HS-5 (cell line): ENCODE results near the gene SNX30.
A peak's percentile ranks its signal among the peaks of the same experiment; 100 is the strongest.
"Not testable (repeated sequence)": the region's sequence is repeated elsewhere in the genome, so short reads cannot be mapped to it uniquely, and the experiment has no call there.

ENCODE experiments used
- DNase-seq: peaks from one replicate; pipeline ENCODE4 v3.0.0-alpha.2; 2012; ENCODE audit warnings: low read depth

Gene SNX30

DNA sequence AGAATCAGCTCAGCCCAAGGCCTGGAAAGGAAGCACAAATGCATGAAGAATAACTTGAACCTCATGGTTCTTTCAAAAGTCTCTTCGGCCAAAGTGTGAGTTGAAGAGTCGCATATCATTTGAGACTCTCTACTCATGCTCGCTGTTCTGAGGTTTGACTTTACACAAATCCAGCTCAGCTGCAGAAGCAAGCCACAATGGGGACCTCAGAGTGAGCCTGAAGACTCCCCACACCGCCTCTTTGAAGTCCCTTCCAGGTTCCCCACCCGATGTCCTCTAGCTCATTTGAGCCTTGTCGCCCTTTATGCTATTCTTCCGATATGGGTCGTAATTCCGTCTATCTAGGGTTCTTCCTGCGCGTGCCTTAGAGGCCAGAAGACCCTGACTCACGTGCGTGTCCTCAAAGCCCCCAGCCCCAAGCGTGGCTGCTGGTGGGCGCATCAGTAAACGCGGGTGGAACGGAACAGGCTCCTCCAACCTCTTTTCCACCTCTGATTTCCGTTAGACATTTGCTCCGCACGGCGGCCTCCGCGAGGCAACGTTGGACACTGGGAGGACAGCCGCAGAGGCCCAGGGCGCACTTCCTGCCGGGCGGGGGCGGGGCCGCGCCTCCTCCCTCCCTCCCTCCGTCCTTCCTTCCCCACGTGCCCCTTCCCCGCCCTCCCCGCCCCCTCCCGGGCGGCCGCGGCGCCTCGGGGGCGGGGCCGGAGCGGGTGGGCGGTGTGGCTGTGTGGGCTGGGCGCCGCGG, at the start of gene SNX30:
TSS of gene SNX30 (plus strand) at position 745 of the 748 bp plus-strand sequence. CDS start 242 bp downstream, outside the sequence.
- peak; percentile 63 for DNase-seq

DNA sequence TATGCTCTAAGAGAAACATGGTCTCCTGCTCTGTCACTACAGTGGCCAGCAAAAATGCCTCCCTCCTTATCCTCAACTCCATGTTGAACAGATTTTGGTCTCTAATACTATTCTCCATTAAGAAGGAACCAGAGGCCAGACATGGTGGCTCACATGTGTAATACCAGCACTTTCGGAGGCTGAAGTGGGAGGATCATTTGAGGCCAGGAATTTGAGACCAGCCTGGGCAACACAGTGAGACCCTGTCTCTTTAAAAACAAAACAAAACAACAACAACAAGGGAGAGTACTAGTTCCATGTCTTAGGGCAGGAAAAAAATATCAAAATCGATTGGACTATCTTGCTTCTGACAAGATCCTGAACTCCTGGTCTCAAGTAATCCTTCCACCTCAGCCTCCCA, 47.3 kb upstream of the SNX30 start:
- no peak for DNase-seq

- no peak for DNase-seq
Observed at GRCh38 chr9:112705768-112706427, 44.7 kb upstream of the SNX30 start.

DNA sequence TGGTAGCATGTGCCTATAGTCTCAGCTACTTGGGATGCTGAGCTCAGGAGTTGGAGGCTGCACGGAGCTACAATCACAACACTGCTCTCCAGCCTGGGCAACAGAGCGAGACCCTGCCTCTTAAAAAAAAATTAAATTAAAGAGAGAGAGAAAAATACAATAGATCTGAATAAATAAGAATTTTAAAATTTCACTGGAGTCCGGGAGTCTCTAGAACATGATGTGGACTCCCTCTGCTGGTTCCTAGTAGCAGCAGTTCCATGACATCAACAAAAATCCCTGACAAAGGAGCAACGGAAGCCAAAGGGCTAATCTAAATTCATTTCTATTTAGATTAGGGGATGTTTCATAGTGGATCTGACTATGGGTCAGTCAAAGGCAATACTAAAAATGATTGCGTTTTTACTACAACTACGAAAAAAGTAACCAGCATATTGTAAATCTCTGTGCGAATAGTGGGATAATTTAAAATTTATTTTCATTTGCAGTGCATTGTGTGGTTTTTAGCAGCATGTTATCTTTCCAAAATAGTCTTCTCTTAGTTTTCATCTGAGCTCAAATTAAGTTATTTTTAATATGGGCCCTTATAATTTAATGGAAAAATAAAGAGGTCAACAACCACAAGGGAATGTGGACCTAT, 39.4 kb upstream of the SNX30 start:
- DNase-seq, result no peak

DNA sequence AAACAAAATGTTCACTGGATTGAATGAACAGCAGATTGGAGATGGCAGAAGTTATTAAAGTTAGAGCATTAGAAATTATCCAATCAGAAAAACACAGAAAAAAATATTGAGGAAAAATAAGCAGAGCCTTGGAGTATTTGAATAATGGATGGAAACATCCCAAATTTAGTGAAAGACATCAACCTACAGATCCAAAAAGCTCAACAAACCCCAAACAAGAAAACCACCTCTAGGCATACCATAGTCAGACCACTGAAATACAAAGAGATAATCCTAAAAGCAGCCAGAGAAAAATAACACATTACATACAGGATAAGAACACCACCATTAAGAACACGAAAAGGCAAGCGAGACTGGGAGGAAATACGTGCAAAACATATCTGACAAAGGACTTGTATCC, 37.9 kb upstream of the SNX30 start:
- DNase-seq, result no peak

- peak; percentile 83 for DNase-seq
Observed at GRCh38 chr9:112717661-112718331, 32.8 kb upstream of the SNX30 start, which contains the start of gene INIP. TSS of gene INIP (minus strand) at chr9:112718117. CDS start at chr9:112716485, 1,632 bp downstream.

- DNase-seq, result no peak
Observed at GRCh38 chr9:112719241-112719691, 31.3 kb upstream of the SNX30 start.

DNA sequence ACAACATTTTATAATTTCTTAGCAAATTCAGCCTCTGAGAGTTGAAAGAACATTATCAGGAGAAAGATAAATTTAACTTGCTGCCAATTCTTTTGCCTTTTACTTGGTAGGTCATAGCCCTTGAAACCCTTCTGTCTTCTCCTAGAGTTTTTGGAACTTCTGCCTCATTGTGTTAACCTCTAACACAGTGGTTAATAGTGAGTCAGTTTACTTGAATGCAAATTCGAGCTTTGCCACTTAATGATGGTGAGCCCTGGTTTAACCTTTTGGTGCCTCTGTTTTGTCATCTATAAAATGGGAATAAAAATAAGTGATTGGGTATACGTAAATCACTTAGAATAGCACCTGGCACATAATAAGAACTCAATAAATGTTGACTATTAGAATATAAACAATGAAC, 30.9 kb upstream of the SNX30 start:
- DNase-seq, result no peak

DNA sequence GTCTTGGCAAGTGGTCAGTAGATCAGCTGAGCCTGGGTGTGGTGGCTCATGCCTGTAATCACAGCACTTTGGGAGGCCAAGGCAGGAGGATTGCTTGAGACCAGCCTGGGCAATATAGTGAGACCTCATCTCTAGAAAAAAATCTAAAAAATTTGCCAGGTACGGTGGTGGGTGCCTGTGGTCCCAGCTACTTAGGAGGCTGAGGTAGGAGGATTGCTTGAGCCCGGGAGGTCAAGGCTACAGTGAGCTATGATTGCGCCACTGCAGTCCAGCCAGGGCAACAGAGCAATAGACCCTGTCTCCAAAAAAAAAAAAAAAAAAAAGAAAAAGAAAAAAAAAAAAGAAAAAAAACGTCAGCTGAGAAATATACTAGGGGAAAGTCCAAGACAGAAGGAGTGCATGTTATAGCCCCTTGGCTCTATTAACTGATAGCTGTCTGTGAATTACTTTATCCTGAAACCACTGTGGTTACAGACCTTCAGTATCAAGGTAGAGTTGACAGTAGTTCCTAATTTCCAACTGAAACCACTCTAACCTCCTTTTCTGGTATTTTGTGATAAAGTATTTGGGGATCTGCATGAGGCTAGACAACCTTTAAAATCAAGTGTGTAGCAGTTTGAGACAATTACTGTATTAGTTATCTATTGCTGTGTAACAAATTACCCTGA, 30.3 kb upstream of the SNX30 start:
- no peak for DNase-seq

GRCh38 chr9:112722749-112723148, 27.8 kb upstream of the SNX30 start:
- not testable (repeated sequence) for DNase-seq

DNA sequence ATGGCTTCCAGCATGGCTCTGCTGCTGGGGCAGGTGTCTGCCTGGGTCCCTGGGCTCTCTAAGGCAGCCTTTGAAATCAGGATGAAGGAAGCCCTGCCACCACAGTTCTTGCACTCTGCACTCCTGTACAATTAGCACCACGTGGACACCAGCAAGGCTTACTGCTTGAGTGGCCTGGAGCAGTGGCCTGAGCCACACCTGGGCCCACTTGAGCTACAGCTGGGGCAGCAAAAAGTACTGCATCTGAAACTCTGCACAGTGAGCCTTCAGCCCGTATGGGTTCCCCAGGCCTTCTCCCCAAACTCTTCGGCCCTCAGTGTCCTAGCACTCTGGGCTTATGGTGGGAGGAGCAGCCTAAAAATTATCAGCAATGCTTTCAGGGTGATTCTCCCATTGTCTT, 24.6 kb upstream of the SNX30 start:
- DNase-seq, result no peak

DNA sequence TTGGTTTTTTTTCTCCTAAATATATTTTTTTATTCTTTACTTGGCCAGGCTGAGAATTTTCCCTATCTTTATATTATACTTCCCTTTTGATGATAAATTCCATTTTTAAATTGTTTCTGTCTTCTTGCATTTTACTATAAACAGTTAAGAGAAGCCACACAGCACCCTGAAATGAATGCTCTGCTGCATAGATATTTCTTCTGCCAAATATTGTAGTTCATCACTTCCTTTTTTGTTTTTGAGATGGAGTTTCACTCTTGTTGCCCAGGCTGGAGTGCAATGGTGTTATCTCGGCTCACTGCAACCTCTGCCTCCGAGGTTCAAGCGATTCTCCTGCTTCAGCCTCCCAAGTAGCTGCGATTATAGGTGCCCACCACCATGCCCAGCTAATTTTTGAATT, 24.1 kb upstream of the SNX30 start:
- DNase-seq, result no peak

DNA sequence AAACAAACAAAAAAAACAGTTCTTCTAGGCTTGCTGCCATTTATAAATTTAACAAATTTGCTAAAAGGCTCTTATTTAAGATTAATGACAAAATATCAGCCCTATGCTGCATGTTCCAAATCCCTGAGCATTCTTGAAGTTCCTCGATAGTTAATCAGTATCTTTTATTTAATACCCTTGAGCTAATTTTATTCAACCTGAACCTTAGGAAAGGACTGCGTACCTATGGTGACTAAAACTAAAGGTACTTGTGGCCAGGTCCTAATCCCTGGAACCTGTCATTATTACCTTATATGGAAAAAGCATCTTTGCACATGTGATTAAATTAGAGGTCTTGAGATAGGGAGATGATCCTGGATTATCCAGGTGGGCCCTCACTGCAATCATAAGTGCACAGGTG, 22.2 kb upstream of the SNX30 start:
- no peak for DNase-seq

- DNase-seq, result no peak
Observed at GRCh38 chr9:112731971-112732370, 18.6 kb upstream of the SNX30 start.

- DNase-seq, result no peak
Observed at GRCh38 chr9:112734892-112735291, 15.7 kb upstream of the SNX30 start.

- no peak for DNase-seq
Observed at GRCh38 chr9:112743216-112743836, 7.2 kb upstream of the SNX30 start.

DNA sequence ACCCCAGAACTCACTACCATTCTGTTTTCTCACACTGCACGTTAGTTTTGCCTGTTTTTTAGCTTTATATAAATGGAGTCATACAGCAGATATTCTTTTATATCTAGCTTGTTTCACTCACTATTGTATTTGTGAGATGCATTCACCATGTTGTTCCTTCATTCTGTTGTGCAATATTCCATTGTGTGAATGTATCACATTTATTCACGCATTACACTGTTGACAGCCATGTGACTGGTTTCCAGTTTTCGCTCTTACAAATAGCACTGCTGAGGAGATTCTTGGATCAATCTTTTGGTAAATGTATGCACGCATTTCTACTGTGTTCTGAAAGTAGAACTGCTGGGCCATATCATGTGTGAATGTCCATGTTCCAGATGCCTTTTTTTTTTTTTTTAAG, 6.4 kb upstream of the SNX30 start:
- DNase-seq, result no peak

GRCh38 chr9:112747094-112747493, 3.5 kb upstream of the SNX30 start:
- no peak for DNase-seq

DNA sequence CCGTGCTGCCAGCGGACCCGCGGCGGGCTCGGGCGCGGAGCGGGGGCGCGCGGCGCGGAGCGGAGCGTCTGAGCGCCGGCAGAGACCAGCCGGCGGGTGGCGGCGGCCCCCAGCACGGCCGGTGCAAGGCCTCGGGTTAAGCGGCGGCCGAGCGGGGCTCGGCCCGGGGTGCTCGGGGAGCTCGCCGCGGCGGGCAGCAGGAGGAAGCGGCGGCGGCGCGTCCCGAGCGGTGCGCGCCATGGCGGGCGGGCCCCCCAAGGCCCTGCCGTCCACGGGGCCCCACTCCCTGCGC, 150 bp downstream of the SNX30 start:
- DNase-seq, result no peak

DNA sequence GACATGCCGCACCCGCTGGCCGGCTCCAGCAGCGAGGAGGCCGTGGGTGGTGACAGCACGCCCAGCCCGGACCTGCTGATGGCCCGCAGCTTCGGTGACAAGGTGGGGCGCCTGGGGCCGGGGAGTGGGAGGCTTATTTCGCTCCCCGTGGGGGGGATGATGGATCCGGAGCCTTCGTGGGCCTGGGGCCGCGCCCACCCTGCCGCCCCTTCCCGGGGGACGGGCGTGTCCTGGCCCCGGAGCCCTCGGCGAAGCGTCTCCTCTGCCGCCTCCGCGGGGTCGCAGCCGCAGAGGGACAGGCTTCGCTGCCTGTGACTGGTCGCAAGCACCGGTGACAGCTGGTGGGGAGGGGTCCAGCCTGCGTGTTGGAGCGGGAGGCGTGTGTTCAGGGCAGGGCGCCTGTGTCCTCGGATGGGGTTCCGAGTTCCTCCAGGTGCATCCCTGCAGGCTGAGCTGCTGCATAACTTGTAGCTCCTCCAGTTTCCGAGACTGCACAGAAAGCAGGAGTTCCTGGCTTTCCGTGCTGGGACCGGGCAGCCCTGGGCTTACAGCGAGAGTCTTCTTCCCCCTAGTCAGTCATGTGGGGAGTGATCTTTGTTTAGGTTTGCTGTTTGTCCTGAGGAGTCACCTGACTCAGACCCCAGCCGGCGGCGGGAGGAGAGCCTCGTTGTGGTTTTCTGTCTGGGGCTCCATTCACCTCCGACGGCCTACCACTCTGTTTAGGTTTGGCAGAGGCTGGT, 666 bp downstream of the SNX30 start:
- peak; percentile 51 for DNase-seq
